Ovary (tissue), 9 donors: ENCODE data around the gene UBE2QL1. TPM values are rescaled to one million over a fixed set of nuclear protein-coding genes. Genes with fewer than 3 reads are reported as not detected.

ENCODE experiments used
- DNase-seq, 5 donors: peaks; one replicate each; pipeline ENCODE4 v3.0.0-alpha.2; 2019 to 2020
- H3K27ac ChIP-seq, 2 donors: fragments of 200-600 bp; one replicate each; pipeline versions ENCODE4 v1.5.1 to v1.8.0; 2019 to 2022
- H3K27me3 ChIP-seq: fragments of 200-600 bp; one replicate; pipeline ENCODE4 v1.8.0; 2022
- H3K36me3 ChIP-seq: fragments of 200-600 bp; sonication (generic); one replicate; pipeline ENCODE4 v1.5.1; 2019
- H3K4me1 ChIP-seq: one replicate; pipeline ENCODE4 v1.8.1; 2013; ENCODE audit warnings: mild to moderate bottlenecking, moderate library complexity; ENCODE audit not compliant: insufficient read depth
- H3K4me3 ChIP-seq: fragments of 200-600 bp; sonication (generic); one replicate; pipeline ENCODE4 v1.5.1; 2017
- H3K9me3 ChIP-seq, 2 donors: fragments of 200-600 bp in 1 of 2; sonication (generic) in 1 of 2; one replicate each; pipeline versions ENCODE4 v1.5.1 to v1.8.1; 2013 to 2019; ENCODE audit warnings: mild to moderate bottlenecking in 1 of 2, moderate library complexity in 1 of 2
- CTCF ChIP-seq, 3 donors: fragments of 450-650 bp in 2 of 3; fragments of 200-600 bp in 1 of 3; IDR thresholded peaks; one replicate each; pipeline versions ENCODE4 v1.5.1 to v1.8.0; 2016 to 2022; ENCODE audit warnings: antibody characterized with exemption in 3 of 3, mild to moderate bottlenecking in 1 of 3
- EP300 ChIP-seq: sonication (generic); formaldehyde crosslinking; IDR thresholded peaks from one replicate; pipeline ENCODE4 v1.6.1; 2017; ENCODE audit warnings: antibody characterized with exemption
- POLR2A ChIP-seq: fragments of 450-650 bp; IDR thresholded peaks from one replicate; pipeline ENCODE4 v1.6.1; 2017; ENCODE audit warnings: antibody characterized with exemption, mild to moderate bottlenecking, moderate library complexity
- WGBS, 3 donors: extraction: QIAGEN DNeasy Blood & Tissue Kit in 1 of 3; methylation state at CpG; one replicate each; pipeline versions ENCODE4 v1.1.5 to v1.1.7; 2013 to 2017; 5-methylcytosine and 5-hydroxymethylcytosine counted together
- intact Hi-C, 4 donors: fragments of 100-400 bp; cut with DNase I; formaldehyde crosslinking; loops; one replicate each; pipeline versions ENCODE4 v1.11.0 to v1.15.1; 2022 to 2023
- polyA plus RNA-seq, 2 donors: library from polyadenylated mRNA; stranded (reverse); fragments of 200-250 nt in 1 of 2; fragments of 350-450 nt in 1 of 2; fragmentation: Illumina TruSeq in 1 of 2; extraction: RNeasy Lipid Tissue Mini Kit (QIAGEN cat#74804) in 1 of 2; gene quantifications; one replicate each; pipeline ENCODE4 v1.2.3, GENCODE V29; 2013 to 2014
- total RNA-seq, 7 donors: library from RNA; depleted of rRNA in 2 of 7; stranded (reverse); fragments of >200 nt in 2 of 7; fragmentation: NEBNext Ultra II Directional in 3 of 7; extraction: Animal tissue kit (Norgen Biotek cat#: 25700) in 3 of 7; gene quantifications; one replicate each; pipeline versions ENCODE4 v1.1.0 to v1.2.4, GENCODE V29; 2016 to 2023
- donor health status: DM: no; HTN: no; CAD: no; lungs with moderate emphysema.
- donor health status: DM: no; HTN: no; CAD: no.
- donor health status: Bipolar disorder and iron deficiency.
- donor health status: DM: yes; HTN: yes; CAD: no.
- donor health status: DM: no; HTN: no; CAD: no.
- donor health status: DM: yes; HTN: yes; CAD: no.

The UBE2QL1 gene
- total and polyA plus RNA-seq, 9 donors, result 0.30 to 6.4 (median 1.3) TPM

- Histone ChIP-seq H3K27ac (no peak overlapping the region), H3K4me1 (peaks cover 10% of the 10 kb centered on the region), H3K9me3 (no peaks in the 10 kb centered on the region), H3K27me3 (peaks cover 5% of the 10 kb centered on the region), H3K4me3 (no peak overlapping the region), H3K36me3 (no peaks in the 10 kb centered on the region)
- DNase-seq, result no peak
- 44 to 63% (median 56%) methylated on average over 2 of the region's 2 CpGs for WGBS, 3 donors
- no peak for TF ChIP-seq CTCF (IDR thresholded peaks at IDR 0.05)
- TF ChIP-seq POLR2A, result no peak
- no peak for TF ChIP-seq EP300
- intact Hi-C loops, result no loop called here
Measured at GRCh38 chr5:6453937-6454560, 5.4 kb downstream of the UBE2QL1 start.

- Histone ChIP-seq H3K27me3 (peaks cover 5% of the 10 kb centered on the region), H3K9me3 (no peaks in the 10 kb centered on the region), H3K4me3 (no peak overlapping the region), H3K36me3 (no peaks in the 10 kb centered on the region), H3K4me1 (peaks cover 10% of the 10 kb centered on the region), H3K27ac (no peak overlapping the region)
- 67 to 90% (median 85%) methylated on average over 12 of the region's 12 CpGs for WGBS, 3 donors
- intact Hi-C loops, result no loop called here
- TF ChIP-seq POLR2A, result no peak
- no peak for TF ChIP-seq CTCF (IDR thresholded peaks at IDR 0.05)
- no peak for TF ChIP-seq EP300
- no peak for DNase-seq
Measured at GRCh38 chr5:6454628-6455053, 6.0 kb downstream of the UBE2QL1 start.

- intact Hi-C loops, result no loop called here
- Histone ChIP-seq H3K4me3 (no peak overlapping the region), H3K9me3 (no peaks in the 10 kb centered on the region), H3K36me3 (no peaks in the 10 kb centered on the region), H3K27ac (no peak overlapping the region), H3K4me1 (peaks cover 10% of the 10 kb centered on the region), H3K27me3 (no peaks in the 10 kb centered on the region)
- no peak for DNase-seq
- TF ChIP-seq EP300, result no peak
- no peak for TF ChIP-seq CTCF (IDR thresholded peaks at IDR 0.05)
- TF ChIP-seq POLR2A, result no peak
- WGBS, 3 donors, result 82 to 97% (median 88%) methylated on average over 13 of the region's 13 CpGs
Measured at GRCh38 chr5:6455571-6456200, 7.0 kb downstream of the UBE2QL1 start.

- intact Hi-C loops, result no loop called here
- Histone ChIP-seq H3K4me3 (no peak overlapping the region), H3K36me3 (no peaks in the 10 kb centered on the region), H3K27me3 (no peaks in the 10 kb centered on the region), H3K27ac (no peak overlapping the region), H3K4me1 (peaks cover 10% of the 10 kb centered on the region), H3K9me3 (no peaks in the 10 kb centered on the region)
- DNase-seq, result no peak
- 88 to 90% (median 88%) methylated on average over 6 of the region's 6 CpGs for WGBS, 3 donors
- TF ChIP-seq CTCF (IDR thresholded peaks at IDR 0.05) (no peak), POLR2A (no peak), EP300 (no peak)
Measured at GRCh38 chr5:6456766-6457370, 8.2 kb downstream of the UBE2QL1 start.
